ENCODE measurements around the gene BHLHE40. TPM values are rescaled to one million over a fixed set of nuclear protein-coding genes. Genes with fewer than 3 reads are reported as not detected.

Gene BHLHE40
- total RNA-seq, 2 experiments from 2014 or later = 167 to 182 TPM

GRCh38 chr3:4982773-4983738 lies 3.8 kb downstream of the BHLHE40 start:
- Mint-ChIP-seq H3K9me3 (no peaks in the 10 kb centered on the region), H3K27ac (peak overlapping the region; percentile 94), H3K36me3 (ENCODE audit: low read depth) (peaks cover 40% of the 10 kb centered on the region), H3K4me1 (ENCODE audit: low read depth) (peaks cover 63% of the 10 kb centered on the region), H3K4me3 (peak overlapping the region; percentile 85), H3K27me3 (no peaks in the 10 kb centered on the region)
- ATAC-seq (ENCODE audit: poor library complexity) = no peak
- CTCF ChIA-PET = interaction anchor here (0.7 to 3.3 kb wide), 10 partner anchors 26 to 1812 kb away, joined by 3 to 23 read pairs (median 6); no protein-coding TSS in a partner anchor
- Histone ChIP-seq H3K9me3 (ENCODE audit: control insufficient read depth in 1 of 2, insufficient read depth in 1 of 2, low read length in 2 of 2) (no peaks in the 10 kb centered on the region), H3K27ac (ENCODE audit: low read depth in 1 of 2, low read length in 2 of 2) (peak overlapping the region; percentile 19 to 71), H3K4me1 (ENCODE audit: insufficient read depth, low read length) (peaks cover 76% of the 10 kb centered on the region), H3K27me3 (ENCODE audit: control insufficient read depth in 1 of 2, insufficient read depth in 2 of 2, low read length in 2 of 2) (no peaks in the 10 kb centered on the region), H3K36me3 (ENCODE audit: insufficient read depth, low read length) (peaks cover 21% of the 10 kb centered on the region), H3K4me3 (ENCODE audit: low read length) (peak overlapping the region; percentile 32)
- POLR2A ChIA-PET = interaction anchor here (0.7 to 2.8 kb wide), 9 partner anchors 10 to 254 kb away, joined by 3 to 16 read pairs (median 6); no protein-coding TSS in a partner anchor
- no peak for DNase-seq
- intact Hi-C loops (cut with DNase I, micrococcal nuclease) = loop anchor here in 1 of 2 experiments (2.0 to 10.0 kb wide), 3 partner anchors 160 to 271 kb away; no protein-coding TSS in a partner anchor
- TF ChIP-seq CTCF (IDR thresholded peaks at IDR 0.05) = no peak

GRCh38 chr3:4983739-4984510 lies 4.7 kb downstream of the BHLHE40 start:
- DNase-seq = peak; percentile 45 to 96 (median 75)
- H3K9me3 Mint-ChIP-seq = no peaks in the 10 kb centered on the region
- peaks cover 40% of the 10 kb centered on the region for H3K36me3 Mint-ChIP-seq (ENCODE audit: low read depth)
- H3K4me3 ChIP-seq (ENCODE audit: low read length) = peak overlapping the region; percentile 32
- ChIA-PET CTCF (interaction anchor here (0.7 to 2.2 kb wide), 10 partner anchors 25 to 1813 kb away, joined by 3 to 8 read pairs (median 6); no protein-coding TSS in a partner anchor), POLR2A (interaction anchor here (0.7 to 2.8 kb wide), 13 partner anchors 9 to 255 kb away, joined by 3 to 16 read pairs (median 4); no protein-coding TSS in a partner anchor)
- peaks cover 21% of the 10 kb centered on the region for H3K36me3 ChIP-seq (ENCODE audit: insufficient read depth, low read length)
- no peaks in the 10 kb centered on the region for H3K9me3 ChIP-seq (ENCODE audit: control insufficient read depth in 1 of 2, insufficient read depth in 1 of 2, low read length in 2 of 2)
- H3K27me3 ChIP-seq (ENCODE audit: control insufficient read depth in 1 of 2, insufficient read depth in 2 of 2, low read length in 2 of 2) = no peaks in the 10 kb centered on the region
- no peak for TF ChIP-seq CTCF (IDR thresholded peaks at IDR 0.05)
- peak; percentile 63 for ATAC-seq (ENCODE audit: poor library complexity)
- peak overlapping the region; percentile 83 for H3K4me3 Mint-ChIP-seq
- H3K4me1 ChIP-seq (ENCODE audit: insufficient read depth, low read length) = peaks cover 69% of the 10 kb centered on the region
- no peaks in the 10 kb centered on the region for H3K27me3 Mint-ChIP-seq
- intact Hi-C loops (cut with DNase I, micrococcal nuclease) = loop anchor here in 1 of 2 experiments (2.0 to 10.0 kb wide), 4 partner anchors 43 to 272 kb away; no protein-coding TSS in a partner anchor
- peaks cover 63% of the 10 kb centered on the region for H3K4me1 Mint-ChIP-seq (ENCODE audit: low read depth)
- peak overlapping the region; percentile 92 for H3K27ac Mint-ChIP-seq
- peak overlapping the region; percentile 62 to 71 for H3K27ac ChIP-seq (ENCODE audit: low read depth in 1 of 2, low read length in 2 of 2)

GRCh38 chr3:4984511-4984864 lies 5.3 kb downstream of the BHLHE40 start:
- intact Hi-C loops (cut with DNase I, micrococcal nuclease) = loop anchor here in 1 of 2 experiments (2.0 to 10.0 kb wide), 3 partner anchors 42 to 272 kb away; no protein-coding TSS in a partner anchor
- Mint-ChIP-seq H3K27me3 (no peaks in the 10 kb centered on the region), H3K9me3 (no peaks in the 10 kb centered on the region), H3K4me1 (ENCODE audit: low read depth) (peaks cover 63% of the 10 kb centered on the region), H3K27ac (peak overlapping the region; percentile 92), H3K4me3 (peak overlapping the region; percentile 83), H3K36me3 (ENCODE audit: low read depth) (peaks cover 35% of the 10 kb centered on the region)
- Histone ChIP-seq H3K4me1 (ENCODE audit: insufficient read depth, low read length) (peaks cover 73% of the 10 kb centered on the region), H3K27me3 (ENCODE audit: control insufficient read depth in 1 of 2, insufficient read depth in 2 of 2, low read length in 2 of 2) (no peaks in the 10 kb centered on the region), H3K27ac (ENCODE audit: low read depth in 1 of 2, low read length in 2 of 2) (peak overlapping the region; percentile 62 to 71), H3K36me3 (ENCODE audit: insufficient read depth, low read length) (peaks cover 21% of the 10 kb centered on the region), H3K9me3 (ENCODE audit: control insufficient read depth in 1 of 2, insufficient read depth in 1 of 2, low read length in 2 of 2) (no peaks in the 10 kb centered on the region), H3K4me3 (ENCODE audit: low read length) (peak overlapping the region; percentile 32)
- DNase-seq (no peak), ATAC-seq (ENCODE audit: poor library complexity) (no peak)
- ChIA-PET POLR2A (interaction anchor here (1.0 to 2.8 kb wide), 10 partner anchors 8 to 204 kb away, joined by 3 to 16 read pairs (median 4); no protein-coding TSS in a partner anchor), CTCF (interaction anchor here (1.0 to 2.2 kb wide), 8 partner anchors 24 to 273 kb away, joined by 3 to 8 read pairs (median 6); no protein-coding TSS in a partner anchor)
- TF ChIP-seq CTCF (IDR thresholded peaks at IDR 0.05) = no peak

Data from CD4-positive, alpha-beta T cell (primary cell).